Suprapubic skin (tissue), 4 donors: ENCODE measurements around the gene COL11A1. TPM values are rescaled to one million over a fixed set of nuclear protein-coding genes. Genes with fewer than 3 reads are reported as not detected.

Experiments used
- DNase-seq, 2 donors: peaks; one replicate each; pipeline ENCODE4 v3.0.0-alpha.2; 2019; ENCODE audit warnings: low spot score in 2 of 2
- H3K27ac ChIP-seq: fragments of 200-600 bp; sonication (generic); one replicate; pipeline ENCODE4 v1.5.1; 2019
- H3K27me3 ChIP-seq: fragments of 200-600 bp; sonication (generic); one replicate; pipeline ENCODE4 v1.5.1; 2019
- H3K36me3 ChIP-seq: fragments of 200-600 bp; sonication (generic); one replicate; pipeline ENCODE4 v1.5.1; 2019
- H3K4me1 ChIP-seq: fragments of 200-600 bp; sonication (generic); one replicate; pipeline ENCODE4 v1.5.1; 2019
- H3K4me3 ChIP-seq: fragments of 200-600 bp; sonication (generic); one replicate; pipeline ENCODE4 v1.5.1; 2019; ENCODE audit warnings: mild to moderate bottlenecking
- H3K9me3 ChIP-seq: fragments of 200-600 bp; sonication (generic); one replicate; pipeline ENCODE4 v1.5.1; 2019
- EP300 ChIP-seq: sonication (generic); formaldehyde crosslinking; IDR thresholded peaks from one replicate; pipeline ENCODE4 v1.6.1; 2017; ENCODE audit warnings: antibody characterized with exemption
- POLR2A ChIP-seq, 2 donors: fragments of 450-650 bp; IDR thresholded peaks; one replicate each; pipeline ENCODE4 v1.6.1; 2017; ENCODE audit warnings: antibody characterized with exemption in 2 of 2, mild to moderate bottlenecking in 2 of 2, moderate library complexity in 2 of 2
- POLR2AphosphoS5 ChIP-seq, 3 donors: sonication (generic); formaldehyde crosslinking; IDR thresholded peaks; one replicate each; pipeline ENCODE4 v1.6.1; 2017; ENCODE audit warnings: antibody characterized with exemption in 3 of 3
- WGBS: methylation state at CpG from one replicate; pipeline ENCODE4 v1.1.5; 2018; 5-methylcytosine and 5-hydroxymethylcytosine counted together
- total RNA-seq, 4 donors: library from RNA; depleted of rRNA; stranded (reverse); fragments of >200 nt; gene quantifications; one replicate each; pipeline ENCODE4 v1.1.0, GENCODE V29; 2016
- TF ChIP-seq, protein P1 (sequence below), 2 donors: fragments of 200-600 bp in 1 of 2; fragments of 450-650 bp in 1 of 2; sonication (generic) in 1 of 2; IDR thresholded peaks; one replicate each; pipeline ENCODE4 v1.5.1; 2016 to 2019; ENCODE audit warnings: antibody characterized with exemption in 2 of 2, mild to moderate bottlenecking in 1 of 2, moderate library complexity in 1 of 2

The COL11A1 gene
- total RNA-seq, 4 donors from 2014 or later, result 1.6 to 9.8 (median 1.8) TPM; not detected in 1

DNA sequence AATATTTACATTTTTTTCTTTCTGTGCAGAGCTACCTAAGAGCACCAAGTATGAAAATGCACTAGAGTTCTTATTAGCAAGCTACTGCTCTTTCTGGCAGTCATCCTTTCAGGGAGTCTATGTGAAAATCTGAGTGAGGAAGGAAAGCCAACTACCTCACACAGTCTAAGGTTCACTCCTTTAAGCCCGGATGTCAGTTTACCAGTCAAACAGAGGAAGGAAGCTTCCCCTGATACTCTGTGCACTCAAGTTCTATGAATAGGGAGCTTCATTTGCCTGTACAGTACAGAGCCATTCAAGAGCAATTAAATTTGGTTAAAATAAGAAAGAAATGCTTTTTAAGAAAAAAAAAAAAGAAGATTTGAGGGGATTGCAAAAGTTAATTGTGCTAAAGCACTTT lies 6.9 kb downstream of the COL11A1 start:
- WGBS, result 67% methylated on average over 1 of the region's 1 CpG
- H3K27ac ChIP-seq, result no peak overlapping the region
- H3K27me3 ChIP-seq, result no peaks in the 10 kb centered on the region
- H3K4me3 ChIP-seq, result no peak overlapping the region
- DNase-seq, result no peak
- TF ChIP-seq, protein P1, sequence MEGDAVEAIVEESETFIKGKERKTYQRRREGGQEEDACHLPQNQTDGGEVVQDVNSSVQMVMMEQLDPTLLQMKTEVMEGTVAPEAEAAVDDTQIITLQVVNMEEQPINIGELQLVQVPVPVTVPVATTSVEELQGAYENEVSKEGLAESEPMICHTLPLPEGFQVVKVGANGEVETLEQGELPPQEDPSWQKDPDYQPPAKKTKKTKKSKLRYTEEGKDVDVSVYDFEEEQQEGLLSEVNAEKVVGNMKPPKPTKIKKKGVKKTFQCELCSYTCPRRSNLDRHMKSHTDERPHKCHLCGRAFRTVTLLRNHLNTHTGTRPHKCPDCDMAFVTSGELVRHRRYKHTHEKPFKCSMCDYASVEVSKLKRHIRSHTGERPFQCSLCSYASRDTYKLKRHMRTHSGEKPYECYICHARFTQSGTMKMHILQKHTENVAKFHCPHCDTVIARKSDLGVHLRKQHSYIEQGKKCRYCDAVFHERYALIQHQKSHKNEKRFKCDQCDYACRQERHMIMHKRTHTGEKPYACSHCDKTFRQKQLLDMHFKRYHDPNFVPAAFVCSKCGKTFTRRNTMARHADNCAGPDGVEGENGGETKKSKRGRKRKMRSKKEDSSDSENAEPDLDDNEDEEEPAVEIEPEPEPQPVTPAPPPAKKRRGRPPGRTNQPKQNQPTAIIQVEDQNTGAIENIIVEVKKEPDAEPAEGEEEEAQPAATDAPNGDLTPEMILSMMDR (IDR thresholded peaks at IDR 0.05), result no peak
- TF ChIP-seq EP300 (no peak), POLR2A (IDR thresholded peaks at IDR 0.05) (no peak), POLR2AphosphoS5 (IDR thresholded peaks at IDR 0.05) (no peak)
- H3K4me1 ChIP-seq, result peaks cover 2% of the 10 kb centered on the region
- H3K36me3 ChIP-seq, result no peaks in the 10 kb centered on the region
- no peaks in the 10 kb centered on the region for H3K9me3 ChIP-seq

DNA sequence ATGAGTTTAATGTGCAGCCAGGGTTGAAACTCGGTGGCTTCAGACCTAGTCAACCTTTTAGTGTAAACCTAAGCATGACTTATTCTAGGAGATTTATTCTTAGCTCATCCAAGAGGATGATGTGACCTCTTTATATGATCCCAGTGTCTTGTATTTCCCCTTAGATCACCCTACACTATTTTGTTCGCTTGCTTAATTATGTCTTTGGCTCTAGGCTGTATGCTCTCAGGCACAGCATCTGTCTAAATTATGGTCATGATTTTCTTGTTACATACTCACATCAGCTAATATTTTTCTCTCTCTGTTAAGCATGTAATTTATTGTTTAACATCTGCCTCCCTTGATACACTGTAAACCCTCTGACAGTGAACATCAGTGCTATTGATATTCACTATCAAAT lies 19.1 kb downstream of the COL11A1 start:
- Histone ChIP-seq H3K27ac (no peak overlapping the region), H3K4me3 (no peak overlapping the region), H3K27me3 (no peaks in the 10 kb centered on the region), H3K4me1 (no peaks in the 10 kb centered on the region), H3K9me3 (no peaks in the 10 kb centered on the region), H3K36me3 (no peaks in the 10 kb centered on the region)
- no peak for DNase-seq
- WGBS, result 47% methylated on average over 2 of the region's 2 CpGs
- TF ChIP-seq EP300, result no peak
- no peak for TF ChIP-seq POLR2AphosphoS5 (IDR thresholded peaks at IDR 0.05)
- no peak for TF ChIP-seq POLR2A (IDR thresholded peaks at IDR 0.05)
- TF ChIP-seq, protein P1 (IDR thresholded peaks at IDR 0.05), result no peak

DNA sequence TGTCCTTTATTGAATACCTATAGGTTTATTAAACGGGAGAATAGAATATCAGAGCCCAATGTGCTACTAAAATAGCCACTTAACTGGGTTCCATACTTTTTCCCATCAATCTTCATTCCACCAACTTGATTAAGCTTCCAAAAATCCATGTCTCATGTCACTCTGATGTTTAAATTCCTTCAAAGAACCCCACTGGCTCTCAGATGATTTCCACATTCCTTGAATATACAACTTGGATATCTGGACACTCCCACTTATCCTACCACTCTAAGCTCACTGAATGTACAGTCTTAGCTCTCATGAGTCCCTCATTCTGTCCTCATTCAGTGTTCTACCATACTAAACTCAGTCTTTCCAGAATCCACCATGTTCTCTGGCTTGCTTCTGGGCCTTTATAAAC lies 21.1 kb downstream of the COL11A1 start:
- Histone ChIP-seq H3K36me3 (no peaks in the 10 kb centered on the region), H3K4me3 (no peak overlapping the region), H3K27ac (no peak overlapping the region), H3K9me3 (no peaks in the 10 kb centered on the region), H3K27me3 (no peaks in the 10 kb centered on the region), H3K4me1 (no peaks in the 10 kb centered on the region)
- no peak for TF ChIP-seq POLR2AphosphoS5 (IDR thresholded peaks at IDR 0.05)
- TF ChIP-seq EP300, result no peak
- TF ChIP-seq, protein P1 (IDR thresholded peaks at IDR 0.05), result no peak
- no peak for TF ChIP-seq POLR2A (IDR thresholded peaks at IDR 0.05)
- no peak for DNase-seq
- 81% methylated on average over 1 of the region's 1 CpG for WGBS

DNA sequence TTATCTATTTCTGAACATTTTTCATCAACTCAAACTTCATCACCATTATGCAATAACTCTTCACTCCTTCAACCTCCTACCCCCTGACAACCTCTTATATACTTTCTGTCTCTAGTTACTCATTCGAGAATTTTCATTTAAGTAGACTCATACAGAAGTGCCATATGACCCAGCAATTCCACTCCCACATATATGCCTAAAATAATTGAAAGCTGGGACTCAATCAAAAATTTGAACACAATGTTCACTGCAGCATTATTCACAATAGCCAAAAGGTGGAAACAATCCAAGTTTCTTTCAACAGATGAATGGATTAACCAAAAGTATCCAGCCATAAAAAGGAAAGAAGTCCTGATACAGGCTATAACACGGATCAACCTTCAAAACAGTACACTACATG lies 24.1 kb downstream of the COL11A1 start:
- 16% methylated on average over 2 of the region's 2 CpGs for WGBS
- H3K36me3 ChIP-seq, result no peaks in the 10 kb centered on the region
- no peak overlapping the region for H3K27ac ChIP-seq
- no peaks in the 10 kb centered on the region for H3K4me1 ChIP-seq
- no peaks in the 10 kb centered on the region for H3K9me3 ChIP-seq
- H3K4me3 ChIP-seq, result no peak overlapping the region
- no peak for DNase-seq
- no peaks in the 10 kb centered on the region for H3K27me3 ChIP-seq
- TF ChIP-seq POLR2A (IDR thresholded peaks at IDR 0.05), result no peak
- no peak for TF ChIP-seq POLR2AphosphoS5 (IDR thresholded peaks at IDR 0.05)
- TF ChIP-seq EP300, result no peak
- TF ChIP-seq, protein P1 (IDR thresholded peaks at IDR 0.05), result no peak

DNA sequence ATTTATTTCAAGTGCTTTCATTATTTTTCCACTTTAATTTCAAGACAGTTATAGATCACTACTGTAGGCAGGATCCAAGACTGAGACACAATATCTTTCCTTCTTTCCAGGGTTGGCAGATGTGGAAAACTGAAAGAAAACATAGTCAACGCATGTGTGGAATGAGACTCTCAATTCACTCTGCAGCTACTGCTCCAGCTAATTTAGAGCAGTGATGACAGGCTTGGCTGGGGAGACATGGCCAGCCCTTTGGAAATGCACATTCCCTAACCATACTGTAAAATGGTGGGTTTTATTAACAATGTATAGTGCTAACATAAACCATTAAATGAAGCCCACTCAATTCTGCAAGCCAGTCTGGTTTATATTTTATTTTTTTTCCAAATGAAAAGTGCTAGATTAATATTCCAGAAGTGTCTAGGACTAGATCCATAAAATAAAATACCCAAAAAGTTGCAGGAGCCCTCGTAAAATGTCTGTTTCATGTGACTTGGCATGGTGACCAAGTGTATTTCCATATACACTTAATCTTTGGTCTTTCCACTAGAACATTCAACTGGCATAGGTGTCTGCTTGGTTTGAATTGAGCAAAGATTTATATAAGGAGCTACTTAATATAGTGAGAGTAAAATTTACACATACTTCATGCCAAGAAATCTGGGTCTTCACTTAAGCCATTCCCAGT lies 32.9 kb downstream of the COL11A1 start:
- no peak overlapping the region for H3K27ac ChIP-seq
- WGBS, result 58% methylated on average over 2 of the region's 2 CpGs
- H3K9me3 ChIP-seq, result no peaks in the 10 kb centered on the region
- H3K36me3 ChIP-seq, result no peaks in the 10 kb centered on the region
- H3K4me1 ChIP-seq, result no peaks in the 10 kb centered on the region
- no peak for TF ChIP-seq POLR2A (IDR thresholded peaks at IDR 0.05)
- TF ChIP-seq EP300, result no peak
- no peak for TF ChIP-seq POLR2AphosphoS5 (IDR thresholded peaks at IDR 0.05)
- TF ChIP-seq, protein P1 (IDR thresholded peaks at IDR 0.05), result no peak
- no peak overlapping the region for H3K4me3 ChIP-seq
- DNase-seq, result no peak
- no peaks in the 10 kb centered on the region for H3K27me3 ChIP-seq
